Activated T-helper 17 cell treated with anti-CD3 and anti-CD28 coated beads, Interleukin-2, amount 50 U/mL, for 72 hours (primary cell): Measurements from ENCODE around the gene C3orf62. TPM values are rescaled to one million over a fixed set of nuclear protein-coding genes. Genes with fewer than 3 reads are reported as not detected.

ENCODE experiments used
- ATAC-seq: fragments of 150-1000 bp; cut with Tn5 transposase; replicated peaks from 2 replicates; pipeline ENCODE4 v1.10.0; 2021; ENCODE audit warnings: mild to moderate bottlenecking, moderate library complexity
- H3K27ac Mint-ChIP-seq: one replicate; pipeline ENCODE4 v1.8.0; 2022; ENCODE audit warnings: mixed read lengths
- H3K27me3 Mint-ChIP-seq: one replicate; pipeline ENCODE4 v1.8.0; 2022; ENCODE audit warnings: mixed read lengths
- H3K36me3 Mint-ChIP-seq: one replicate; pipeline ENCODE4 v1.8.0; 2022; ENCODE audit warnings: low read depth, mild to moderate bottlenecking, mixed read lengths
- H3K4me1 Mint-ChIP-seq: one replicate; pipeline ENCODE4 v1.8.0; 2022; ENCODE audit warnings: mixed read lengths
- H3K4me3 Mint-ChIP-seq: one replicate; pipeline ENCODE4 v1.8.0; 2022; ENCODE audit warnings: mild to moderate bottlenecking, mixed read lengths
- H3K9me3 Mint-ChIP-seq: one replicate; pipeline ENCODE4 v1.8.0; 2022; ENCODE audit warnings: mixed read lengths
- total RNA-seq, 2 donors: library from RNA; stranded (reverse); gene quantifications; one replicate each; pipeline ENCODE4 v1.2.3, GENCODE V29; 2022

The C3orf62 gene
- total RNA-seq, 2 donors from 2014 or later: 9.3 to 9.4 TPM

DNA sequence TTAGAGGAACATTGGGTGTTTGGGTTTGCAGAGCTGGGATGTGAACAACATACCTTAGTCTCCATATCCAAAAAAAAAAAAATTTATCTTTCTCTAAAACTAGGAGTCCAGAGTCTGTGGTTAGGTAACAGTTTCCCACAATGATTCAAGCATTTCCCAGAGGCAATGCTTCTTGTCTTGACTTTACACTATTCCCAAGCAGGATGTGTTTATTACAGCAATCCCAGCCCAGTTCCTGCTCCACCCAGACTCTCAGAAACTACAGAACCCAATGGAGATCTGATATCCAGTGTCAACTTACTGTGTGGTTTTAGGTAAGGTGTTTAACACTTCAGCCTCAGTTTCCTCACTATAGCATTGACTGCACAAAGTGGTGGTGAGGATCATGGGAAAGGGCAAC lies 2.3 kb upstream of the C3orf62 start:
- H3K9me3 Mint-ChIP-seq: no peaks in the 10 kb centered on the region
- H3K4me1 Mint-ChIP-seq: no peaks in the 10 kb centered on the region
- no peak overlapping the region for H3K4me3 Mint-ChIP-seq
- peaks cover 82% of the 10 kb centered on the region for H3K36me3 Mint-ChIP-seq
- H3K27me3 Mint-ChIP-seq: no peaks in the 10 kb centered on the region
- ATAC-seq: no peak
- no peak overlapping the region for H3K27ac Mint-ChIP-seq

GRCh38 chr3:49278548-49278947 lies 1.5 kb upstream of the C3orf62 start:
- Mint-ChIP-seq H3K4me3 (no peak overlapping the region), H3K4me1 (no peaks in the 10 kb centered on the region), H3K9me3 (no peaks in the 10 kb centered on the region), H3K27ac (peak overlapping the region; percentile 94), H3K27me3 (no peaks in the 10 kb centered on the region), H3K36me3 (peaks cover 74% of the 10 kb centered on the region)
- no peak for ATAC-seq

DNA sequence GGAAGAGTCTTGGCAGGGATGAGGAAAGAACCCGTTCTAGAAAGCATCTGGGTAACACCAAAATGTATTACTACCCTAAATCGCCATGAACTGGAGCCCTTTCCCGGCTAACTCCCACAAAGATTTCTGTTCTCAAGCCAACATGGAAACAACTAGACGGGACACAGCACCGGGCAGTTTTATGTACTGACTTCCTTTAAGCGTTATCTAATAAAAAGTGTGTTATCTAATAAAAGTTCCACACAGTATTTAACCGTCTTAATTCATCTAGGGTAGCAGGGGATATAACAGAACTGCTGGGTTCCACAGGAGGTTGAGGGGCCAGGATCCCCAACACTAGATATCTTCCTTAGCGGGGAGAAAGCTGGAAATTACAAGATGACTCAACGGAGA lies 347 bp upstream of the C3orf62 start:
- H3K27ac Mint-ChIP-seq: peak overlapping the region; percentile 94
- H3K4me1 Mint-ChIP-seq: no peaks in the 10 kb centered on the region
- H3K27me3 Mint-ChIP-seq: no peaks in the 10 kb centered on the region
- ATAC-seq: no peak
- no peaks in the 10 kb centered on the region for H3K9me3 Mint-ChIP-seq
- peaks cover 69% of the 10 kb centered on the region for H3K36me3 Mint-ChIP-seq
- peak overlapping the region; percentile 88 for H3K4me3 Mint-ChIP-seq

GRCh38 chr3:49273825-49274532 lies 3.1 kb downstream of the C3orf62 start:
- Mint-ChIP-seq H3K36me3 (peaks cover 59% of the 10 kb centered on the region), H3K4me1 (no peaks in the 10 kb centered on the region), H3K27me3 (no peaks in the 10 kb centered on the region), H3K4me3 (no peak overlapping the region), H3K27ac (no peak overlapping the region), H3K9me3 (no peaks in the 10 kb centered on the region)
- peak; percentile 16 for ATAC-seq

- no peak overlapping the region for H3K4me3 Mint-ChIP-seq
- H3K9me3 Mint-ChIP-seq: no peaks in the 10 kb centered on the region
- H3K4me1 Mint-ChIP-seq: no peaks in the 10 kb centered on the region
- no peak overlapping the region for H3K27ac Mint-ChIP-seq
- H3K36me3 Mint-ChIP-seq: peaks cover 38% of the 10 kb centered on the region
- ATAC-seq: no peak
- no peaks in the 10 kb centered on the region for H3K27me3 Mint-ChIP-seq
Measured at GRCh38 chr3:49271047-49271446, 6.0 kb downstream of the C3orf62 start.

DNA sequence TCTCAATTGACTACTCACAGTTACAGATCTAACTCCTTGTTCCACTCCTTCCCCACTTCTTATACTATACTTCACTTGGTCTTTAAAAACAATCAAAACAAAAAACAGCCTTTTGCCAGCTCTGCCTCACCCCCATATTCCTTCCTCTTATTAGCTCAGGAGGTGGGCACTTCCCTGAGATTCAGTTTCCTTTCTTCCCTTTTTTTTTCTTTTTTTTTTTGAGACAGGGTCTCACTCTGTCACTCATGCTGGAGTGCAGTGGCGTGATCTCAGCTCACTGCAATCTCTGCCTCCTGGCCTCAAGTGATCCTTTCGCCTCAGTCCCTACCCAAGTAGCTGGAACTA lies 6.9 kb downstream of the C3orf62 start:
- no peak overlapping the region for H3K4me3 Mint-ChIP-seq
- H3K36me3 Mint-ChIP-seq: peaks cover 38% of the 10 kb centered on the region
- no peaks in the 10 kb centered on the region for H3K4me1 Mint-ChIP-seq
- H3K27ac Mint-ChIP-seq: no peak overlapping the region
- no peaks in the 10 kb centered on the region for H3K9me3 Mint-ChIP-seq
- no peak for ATAC-seq
- no peaks in the 10 kb centered on the region for H3K27me3 Mint-ChIP-seq

DNA sequence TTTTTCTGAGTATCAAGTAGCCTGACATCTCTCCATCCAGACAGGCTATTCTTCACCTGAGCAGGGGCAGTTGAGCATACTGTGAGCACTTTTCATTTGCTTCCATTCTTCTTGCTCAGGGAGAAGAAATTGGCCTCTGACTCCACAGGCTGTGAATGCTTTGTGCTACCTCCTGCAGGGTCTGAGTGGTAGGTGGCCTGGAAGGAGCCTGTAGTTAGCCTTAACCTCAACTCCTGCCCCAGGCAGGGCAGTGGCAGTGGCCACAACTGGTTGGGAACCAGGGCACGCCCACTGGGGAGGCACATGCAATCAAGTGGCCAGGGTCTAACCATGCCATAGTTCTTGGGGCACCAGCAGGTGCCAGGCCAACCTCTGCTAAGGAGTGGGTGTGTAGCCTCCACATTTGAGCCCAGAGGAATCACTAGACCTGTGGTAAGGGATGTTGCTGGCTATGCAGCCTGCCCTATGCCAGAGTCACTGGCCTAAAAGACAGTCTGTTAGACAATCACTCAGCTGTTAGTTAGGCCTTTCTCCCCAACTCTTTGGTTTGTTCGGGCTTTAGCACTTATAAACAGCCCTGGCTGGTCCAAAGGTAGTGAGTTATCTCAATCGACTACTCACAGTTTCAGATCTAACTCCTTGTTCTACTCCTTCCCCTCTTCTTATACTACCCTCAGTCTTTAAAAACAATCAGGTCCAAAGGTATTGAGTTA lies 7.4 kb downstream of the C3orf62 start:
- Mint-ChIP-seq H3K36me3 (peaks cover 38% of the 10 kb centered on the region), H3K4me1 (no peaks in the 10 kb centered on the region), H3K27ac (no peak overlapping the region), H3K27me3 (no peaks in the 10 kb centered on the region), H3K4me3 (no peak overlapping the region), H3K9me3 (no peaks in the 10 kb centered on the region)
- no peak for ATAC-seq

GRCh38 chr3:49266410-49267095 lies 10.5 kb downstream of the C3orf62 start:
- H3K9me3 Mint-ChIP-seq: no peaks in the 10 kb centered on the region
- H3K27me3 Mint-ChIP-seq: no peaks in the 10 kb centered on the region
- no peaks in the 10 kb centered on the region for H3K4me1 Mint-ChIP-seq
- H3K4me3 Mint-ChIP-seq: no peak overlapping the region
- H3K27ac Mint-ChIP-seq: no peak overlapping the region
- ATAC-seq: no peak
- peaks cover 30% of the 10 kb centered on the region for H3K36me3 Mint-ChIP-seq

DNA sequence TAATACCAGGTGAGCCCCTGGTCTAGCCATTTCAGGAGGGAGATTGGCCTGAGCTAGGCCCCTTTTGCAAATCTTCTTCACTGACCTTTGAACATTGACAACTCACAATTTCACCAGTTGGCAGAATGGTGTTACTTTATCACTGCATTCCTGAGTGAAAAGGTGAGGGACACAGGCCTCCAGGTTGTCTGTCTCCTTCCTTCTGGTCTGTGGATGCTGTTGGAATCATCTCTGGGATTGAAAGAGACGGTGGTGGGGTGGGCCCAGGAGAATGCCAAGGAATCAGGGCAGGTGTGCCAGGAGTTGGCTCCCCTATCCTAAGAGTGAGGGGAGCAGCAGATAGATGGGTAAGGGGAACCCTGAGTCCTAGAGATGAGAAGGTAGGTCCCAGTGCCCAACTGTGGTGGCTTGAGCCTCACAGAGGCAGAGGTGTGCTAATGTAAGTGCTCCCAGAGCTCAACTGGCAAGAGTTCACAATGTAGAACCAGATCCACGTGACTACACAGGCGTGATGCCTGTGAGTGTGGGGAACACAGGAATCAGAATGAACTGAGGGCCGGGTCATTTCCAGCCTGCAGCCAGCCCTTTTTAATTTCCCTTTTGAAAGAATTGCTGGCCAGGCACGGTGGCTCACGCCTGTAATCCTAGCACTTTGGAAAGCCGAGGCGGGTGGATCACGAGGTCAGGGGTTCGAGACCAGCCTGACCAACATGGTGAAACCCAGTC lies 11.2 kb downstream of the C3orf62 start:
- Mint-ChIP-seq H3K27ac (no peak overlapping the region), H3K9me3 (no peaks in the 10 kb centered on the region), H3K27me3 (no peaks in the 10 kb centered on the region), H3K36me3 (peaks cover 23% of the 10 kb centered on the region), H3K4me3 (no peak overlapping the region), H3K4me1 (no peaks in the 10 kb centered on the region)
- no peak for ATAC-seq

DNA sequence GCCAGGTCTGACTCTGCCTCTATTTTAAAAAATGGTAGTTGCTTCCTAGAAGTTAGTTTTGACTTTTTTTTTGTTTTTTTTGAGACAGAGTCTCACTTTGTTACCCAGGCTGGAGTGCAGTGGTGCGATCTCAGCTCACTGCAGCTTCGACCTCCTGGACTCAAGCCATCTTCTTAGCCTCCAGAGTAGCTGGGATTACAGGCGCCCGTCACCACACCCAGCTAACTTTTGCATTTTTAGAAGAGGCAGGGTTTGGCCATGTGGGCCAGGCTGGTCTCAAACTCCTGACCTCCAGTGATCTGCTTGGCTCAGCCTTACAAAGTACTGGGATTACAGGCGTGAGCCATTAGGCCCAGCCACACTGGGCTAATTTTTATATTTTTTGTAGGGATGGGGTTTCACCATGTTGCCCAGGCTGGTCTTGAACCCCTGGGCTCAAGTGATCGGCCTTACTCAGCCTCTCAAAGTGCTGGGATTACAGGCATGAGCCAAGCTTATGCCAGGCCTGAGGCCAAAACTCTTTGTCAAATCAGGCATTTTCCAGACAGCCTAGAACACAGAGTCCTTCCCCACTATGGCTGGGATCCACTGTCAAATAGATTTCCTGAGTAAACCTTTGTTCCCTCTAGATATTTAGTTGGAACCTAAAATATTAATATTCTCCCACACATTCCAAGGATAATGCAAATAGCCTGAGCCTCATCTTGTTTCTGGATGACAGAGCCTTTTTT lies 13.7 kb downstream of the C3orf62 start:
- no peak for ATAC-seq
- no peaks in the 10 kb centered on the region for H3K27me3 Mint-ChIP-seq
- no peak overlapping the region for H3K4me3 Mint-ChIP-seq
- peaks cover 2% of the 10 kb centered on the region for H3K36me3 Mint-ChIP-seq
- no peaks in the 10 kb centered on the region for H3K4me1 Mint-ChIP-seq
- no peaks in the 10 kb centered on the region for H3K9me3 Mint-ChIP-seq
- H3K27ac Mint-ChIP-seq: no peak overlapping the region

DNA sequence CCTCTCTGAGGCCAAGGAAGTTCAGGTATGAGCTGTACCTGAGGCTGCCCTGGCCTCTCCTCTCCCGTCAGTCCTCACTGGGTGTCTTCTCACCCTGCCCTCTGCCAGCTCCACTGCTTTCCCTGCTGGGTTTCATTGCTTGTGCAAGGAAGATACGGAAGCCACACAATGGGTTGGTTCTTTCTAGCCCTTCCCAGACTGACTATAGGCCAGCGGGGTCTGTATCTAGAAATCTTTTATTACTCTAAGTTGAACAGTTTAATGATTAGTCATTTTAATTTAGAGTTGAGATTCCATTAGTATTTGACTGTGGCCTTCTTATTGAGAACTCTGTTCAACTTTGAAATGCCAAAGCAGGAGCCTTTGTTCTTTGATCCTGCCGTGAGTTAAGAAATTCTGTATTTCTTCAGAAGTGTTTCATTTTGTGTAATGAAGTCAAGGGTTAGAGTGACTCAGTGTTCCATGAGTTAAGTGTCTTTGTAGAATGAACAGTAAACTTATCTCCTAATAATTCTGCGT lies 16.2 kb downstream of the C3orf62 start:
- Mint-ChIP-seq H3K9me3 (no peaks in the 10 kb centered on the region), H3K27ac (peak overlapping the region; percentile 54), H3K36me3 (no peaks in the 10 kb centered on the region), H3K4me3 (no peak overlapping the region), H3K4me1 (no peaks in the 10 kb centered on the region), H3K27me3 (no peaks in the 10 kb centered on the region)
- ATAC-seq: peak; percentile 11

- Mint-ChIP-seq H3K4me3 (no peak overlapping the region), H3K36me3 (no peaks in the 10 kb centered on the region), H3K27me3 (no peaks in the 10 kb centered on the region), H3K9me3 (no peaks in the 10 kb centered on the region), H3K27ac (no peak overlapping the region), H3K4me1 (no peaks in the 10 kb centered on the region)
- no peak for ATAC-seq
Measured at GRCh38 chr3:49257187-49257586, 19.8 kb downstream of the C3orf62 start.

GRCh38 chr3:49255718-49256511 lies 21.1 kb downstream of the C3orf62 start:
- Mint-ChIP-seq H3K27me3 (no peaks in the 10 kb centered on the region), H3K36me3 (no peaks in the 10 kb centered on the region), H3K4me1 (no peaks in the 10 kb centered on the region), H3K9me3 (no peaks in the 10 kb centered on the region), H3K27ac (no peak overlapping the region), H3K4me3 (no peak overlapping the region)
- no peak for ATAC-seq
